Measurements from ENCODE around the gene SAMD4A.

GRCh38 chr14:54794159-54794558 lies 227.2 kb downstream of the SAMD4A start:
- TF ChIP-seq CTCF (IDR thresholded peaks at IDR 0.05; ENCODE audit: insufficient read depth, low read length) = no peak
- no peak for TF ChIP-seq REST (IDR thresholded peaks at IDR 0.05; ENCODE audit: insufficient replicate concordance, low read depth)
- TF ChIP-seq GABPA (IDR thresholded peaks at IDR 0.05; ENCODE audit: low read depth) = no peak
- no peak for TF ChIP-seq POLR2AphosphoS5 (IDR thresholded peaks at IDR 0.05; ENCODE audit: low read depth)
- TF ChIP-seq SPI1 (IDR thresholded peaks at IDR 0.05; ENCODE audit: borderline replicate concordance, low read depth) = no peak

Measured in HL-60 (cell line).